Stimulated activated CD8-positive, alpha-beta memory T cell treated with anti-CD3 and anti-CD28 coated beads, Interleukin-7, amount 100 ng/mL, for 4 hours (primary cell): ENCODE data around the gene SERTAD2.
A peak's percentile ranks its signal among the peaks of the same experiment; 100 is the strongest.

ENCODE experiments used
- DNase-seq, 2 donors: peaks; one replicate each; pipeline ENCODE4 v3.0.0-alpha.2; 2020; ENCODE audit warnings: low read depth in 2 of 2

The SERTAD2 gene

GRCh38 chr2:64608867-64609226 is 44.9 kb downstream of the SERTAD2 start:
- no peak for DNase-seq

- no peak for DNase-seq
Observed at GRCh38 chr2:64607381-64608304, 46.1 kb downstream of the SERTAD2 start.

- DNase-seq: peak; percentile 75 to 81
Observed at GRCh38 chr2:64606479-64607363, 47.0 kb downstream of the SERTAD2 start.

GRCh38 chr2:64605991-64606478 is 47.7 kb downstream of the SERTAD2 start:
- no peak for DNase-seq

- DNase-seq: no peak
Observed at GRCh38 chr2:64605026-64605471, 48.7 kb downstream of the SERTAD2 start.

- DNase-seq: no peak
Observed at GRCh38 chr2:64604155-64604554, 49.6 kb downstream of the SERTAD2 start.

- no peak for DNase-seq
Observed at GRCh38 chr2:64602436-64602835, 51.3 kb downstream of the SERTAD2 start.

GRCh38 chr2:64601785-64602391 is 51.8 kb downstream of the SERTAD2 start:
- DNase-seq: no peak

GRCh38 chr2:64601034-64601754 is 52.5 kb downstream of the SERTAD2 start:
- no peak for DNase-seq

GRCh38 chr2:64599469-64599868 is 54.2 kb downstream of the SERTAD2 start:
- DNase-seq: no peak

GRCh38 chr2:64598226-64598625 is 55.5 kb downstream of the SERTAD2 start:
- DNase-seq: no peak

GRCh38 chr2:64595397-64596176 is 58.1 kb downstream of the SERTAD2 start:
- no peak for DNase-seq

GRCh38 chr2:64594226-64594989 is 59.3 kb downstream of the SERTAD2 start:
- DNase-seq: no peak

GRCh38 chr2:64593035-64593655 is 60.6 kb downstream of the SERTAD2 start:
- DNase-seq: no peak

GRCh38 chr2:64591188-64591587 is 62.5 kb downstream of the SERTAD2 start:
- no peak for DNase-seq

GRCh38 chr2:64587561-64587960 is 66.2 kb downstream of the SERTAD2 start:
- no peak for DNase-seq

GRCh38 chr2:64586883-64587481 is 66.7 kb downstream of the SERTAD2 start:
- DNase-seq: no peak

GRCh38 chr2:64586054-64586453 is 67.7 kb downstream of the SERTAD2 start:
- no peak for DNase-seq
